GM18508 (cell line): ENCODE data around the gene NELL1.

Source experiments
- ATAC-seq: cut with Tn5 transposase; IDR thresholded peaks from one replicate; pipeline ENCODE4 v1.9.1; 2021; ENCODE audit warnings: moderate number of reproducible peaks; ENCODE audit not compliant: insufficient read depth, unreplicated experiment

NELL1 gene

GRCh38 chr11:20668844-20669819 lies at the start of gene NELL1:
TSS of gene NELL1 (plus strand) at chr11:20669586.
- ATAC-seq = no peak

DNA sequence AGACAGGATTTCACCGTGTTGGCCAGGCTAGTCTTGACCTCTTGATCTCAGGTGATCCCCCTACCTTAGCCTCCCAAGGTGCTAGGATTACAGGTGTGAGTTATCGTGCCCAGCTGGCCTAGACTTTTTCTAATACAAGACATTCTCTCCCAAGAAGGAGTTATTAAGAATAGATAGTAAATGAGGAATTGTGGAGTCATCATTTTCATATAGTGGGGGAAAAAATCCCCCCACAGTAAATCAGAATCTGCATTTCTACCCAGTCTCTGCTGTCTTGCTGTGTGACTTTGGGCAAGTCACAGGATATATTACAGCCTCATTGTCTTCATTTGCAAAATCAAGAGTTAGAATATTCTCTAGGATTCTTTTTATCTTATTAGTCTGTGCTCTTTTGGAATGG lies 48.4 kb upstream of the NELL1 start:
- ATAC-seq = no peak

DNA sequence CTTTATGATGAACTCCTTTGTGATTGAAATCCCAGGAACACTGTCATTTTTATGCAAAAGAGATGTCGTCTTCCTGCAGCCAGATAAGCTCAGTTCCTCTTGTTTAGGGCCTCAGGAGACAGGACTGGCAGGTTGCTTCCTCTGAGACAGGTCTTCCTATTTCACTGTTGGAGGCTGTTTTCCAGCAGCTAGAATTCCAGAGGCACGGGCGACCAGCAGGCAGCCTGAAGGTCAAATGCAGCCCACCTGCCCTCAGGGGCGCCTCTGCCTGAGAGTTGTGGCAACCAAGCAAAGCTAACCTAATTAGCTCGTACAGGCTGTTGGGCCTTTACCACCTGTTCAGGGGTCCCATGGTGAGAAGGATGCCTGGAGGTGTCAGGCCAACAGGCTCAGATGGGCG lies 47.7 kb upstream of the NELL1 start:
- ATAC-seq = no peak

GRCh38 chr11:20623252-20623651 lies 46.1 kb upstream of the NELL1 start:
- ATAC-seq = no peak

GRCh38 chr11:20626279-20626678 lies 43.1 kb upstream of the NELL1 start:
- ATAC-seq = no peak

DNA sequence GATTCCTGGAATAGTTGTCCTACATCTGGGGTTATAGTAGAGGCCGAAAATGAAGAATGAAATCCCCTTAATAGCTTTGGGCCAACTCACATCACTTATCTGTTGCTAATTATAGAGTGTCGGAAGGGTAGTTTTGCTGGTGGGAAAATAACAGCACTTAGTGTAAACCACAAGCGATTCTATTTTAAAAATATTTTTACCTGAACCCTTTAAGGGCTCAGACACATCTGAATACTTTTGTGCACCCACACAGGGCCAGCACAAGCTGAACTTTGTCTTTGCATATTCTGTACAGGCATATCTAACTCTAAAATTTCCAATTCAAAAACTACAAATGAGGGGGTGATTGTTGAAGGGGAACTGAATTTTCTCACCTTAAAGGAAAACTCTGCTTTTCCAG lies 42.4 kb upstream of the NELL1 start:
- ATAC-seq = no peak

GRCh38 chr11:20627701-20628100 lies 41.7 kb upstream of the NELL1 start:
- ATAC-seq = no peak

DNA sequence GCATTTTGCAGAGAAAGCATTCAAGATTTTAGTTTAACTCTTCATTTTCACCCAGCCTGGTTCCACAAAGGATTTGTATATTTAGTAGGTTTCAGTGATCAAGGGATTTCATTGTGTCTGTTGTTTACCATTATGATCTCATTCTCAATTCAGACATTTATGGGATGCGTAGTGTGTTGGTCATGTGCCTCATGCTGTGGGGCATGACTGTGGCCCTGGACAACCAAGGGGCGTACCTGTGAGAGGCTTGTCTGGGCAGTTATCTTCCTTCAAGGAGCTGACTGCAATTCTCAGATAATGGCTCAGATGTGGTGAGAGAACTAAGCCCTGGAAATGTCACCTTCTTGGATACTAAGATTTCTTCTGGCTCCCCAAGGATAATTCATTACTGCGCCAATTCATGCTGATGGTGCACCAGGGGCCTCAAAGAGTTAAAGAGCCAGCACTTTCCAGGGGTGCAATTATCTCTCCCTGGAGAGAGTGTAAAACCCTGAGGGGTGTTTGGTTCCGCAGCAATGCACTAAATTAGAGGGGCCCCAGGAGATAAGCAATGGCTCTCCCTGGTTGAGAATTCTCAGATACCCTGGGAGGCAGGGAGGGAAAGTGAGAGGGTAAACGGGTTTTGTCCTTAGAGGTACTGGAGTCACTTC lies 37.7 kb upstream of the NELL1 start:
- no peak for ATAC-seq

DNA sequence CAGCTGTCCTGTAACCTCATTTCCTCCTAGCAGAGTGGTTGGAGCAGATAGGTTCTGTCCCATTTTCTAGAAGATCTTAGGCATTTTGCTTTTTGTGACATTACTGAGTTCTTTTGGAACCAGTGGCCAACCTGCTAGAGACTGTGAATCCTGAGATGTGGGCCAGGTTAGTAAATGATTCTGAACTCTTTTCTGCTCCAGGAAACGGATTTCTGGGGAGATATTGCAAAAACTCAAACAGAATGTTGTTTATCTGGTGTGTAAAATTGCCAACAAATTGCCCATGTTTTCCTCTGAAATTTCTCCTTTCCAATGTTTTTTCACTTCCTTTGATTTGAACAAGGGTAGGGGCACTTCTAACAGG lies 37.2 kb upstream of the NELL1 start:
- no peak for ATAC-seq

DNA sequence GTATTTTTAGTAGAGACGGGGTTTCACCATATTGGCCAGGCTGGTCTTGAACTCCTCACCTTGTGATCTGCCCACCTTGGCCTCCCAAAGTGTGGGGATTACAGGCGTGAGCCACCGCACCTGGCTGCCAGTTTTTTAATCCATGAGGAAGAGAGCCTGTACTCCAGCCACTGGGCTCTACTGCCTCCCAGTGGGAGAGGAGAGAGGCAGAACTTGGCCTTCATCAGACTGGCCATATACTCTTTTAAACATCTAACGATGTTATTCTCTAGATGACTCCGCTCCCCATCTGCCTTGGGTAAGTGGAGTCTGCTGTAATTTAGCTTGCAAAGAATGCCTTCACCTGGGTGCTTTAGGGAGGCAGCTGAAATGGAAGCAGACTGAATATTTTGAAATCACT lies 35.3 kb upstream of the NELL1 start:
- ATAC-seq = no peak

- ATAC-seq = no peak
Measured at GRCh38 chr11:20634781-20635180, 34.6 kb upstream of the NELL1 start.

GRCh38 chr11:20638074-20638473 lies 31.3 kb upstream of the NELL1 start:
- ATAC-seq = no peak

GRCh38 chr11:20639688-20640087 lies 29.7 kb upstream of the NELL1 start:
- no peak for ATAC-seq

- no peak for ATAC-seq
Measured at GRCh38 chr11:20640401-20640800, 29.0 kb upstream of the NELL1 start.

GRCh38 chr11:20644360-20644759 lies 25.0 kb upstream of the NELL1 start:
- ATAC-seq = no peak

GRCh38 chr11:20647976-20648565 lies 21.3 kb upstream of the NELL1 start:
- peak; percentile 90 for ATAC-seq

- ATAC-seq = no peak
Measured at GRCh38 chr11:20652150-20652806, 17.1 kb upstream of the NELL1 start.

DNA sequence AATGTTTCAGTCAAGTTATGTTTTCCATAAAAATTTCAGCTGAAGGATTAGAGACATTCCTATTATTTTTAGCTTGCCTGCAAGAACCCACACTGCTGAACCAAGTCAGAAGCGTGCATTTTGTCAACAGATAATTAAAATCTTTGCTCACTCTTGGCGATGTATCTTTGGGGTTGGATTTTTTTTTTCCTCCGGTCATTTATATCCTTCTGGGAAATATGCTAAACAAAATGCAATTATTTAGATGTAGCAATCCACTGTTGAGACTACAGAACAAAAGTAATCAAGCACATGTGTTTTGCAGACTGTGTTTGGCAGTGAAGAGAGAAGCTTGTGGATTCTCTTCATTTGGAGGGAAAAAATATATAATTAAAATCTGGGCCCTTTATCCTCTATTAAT lies 15.3 kb upstream of the NELL1 start:
- no peak for ATAC-seq

DNA sequence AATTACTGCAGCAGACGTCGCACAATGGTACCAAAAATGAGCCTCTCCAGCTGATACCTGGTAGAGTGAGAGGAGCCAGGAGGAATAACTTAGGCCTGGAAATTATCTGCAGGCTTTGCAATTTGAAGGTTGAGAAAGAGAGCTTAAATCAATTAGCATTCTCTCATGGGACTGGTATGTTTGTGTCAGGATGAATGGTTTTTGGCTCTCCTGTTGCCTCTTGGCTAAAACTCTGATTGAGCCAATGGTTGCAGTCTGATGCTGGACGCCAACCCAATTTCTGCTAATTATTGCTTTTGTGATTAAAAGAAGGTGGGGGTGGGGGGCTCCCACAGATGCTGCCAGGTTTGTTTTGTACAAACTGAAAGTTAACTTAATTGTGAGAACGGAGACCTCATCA lies 12.5 kb upstream of the NELL1 start:
- ATAC-seq = no peak

DNA sequence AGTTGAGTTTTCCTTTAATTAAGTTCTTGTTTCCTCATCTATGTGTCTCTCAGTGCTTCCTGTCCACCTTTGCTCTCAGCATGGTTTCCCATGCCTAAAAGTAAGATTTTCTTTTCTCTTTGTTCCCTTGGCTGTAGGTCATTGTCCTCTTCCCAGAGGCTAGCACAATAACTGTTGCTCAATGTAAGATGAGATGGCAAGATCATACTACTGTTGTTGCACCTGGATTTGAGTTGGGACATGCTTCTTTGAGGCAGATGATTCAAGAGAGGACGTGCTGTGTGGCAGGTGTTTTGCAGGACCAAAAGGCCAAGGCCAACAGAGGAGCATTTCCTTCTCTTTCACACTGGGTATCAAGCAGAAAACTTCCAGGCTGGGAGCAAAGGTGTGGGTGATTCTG lies 11.3 kb upstream of the NELL1 start:
- no peak for ATAC-seq

GRCh38 chr11:20661445-20661844 lies 7.9 kb upstream of the NELL1 start:
- ATAC-seq = no peak
